GM23248 (cell line): ENCODE measurements around the gene SYNCRIP. TPM values are rescaled to one million over a fixed set of nuclear protein-coding genes. Genes with fewer than 3 reads are reported as not detected.
A peak's percentile ranks its signal among the peaks of the same experiment; 100 is the strongest.

ENCODE experiments used
- DNase-seq: peaks from one replicate; pipeline ENCODE4 v3.0.0-alpha.2; 2015
- H2AFZ ChIP-seq: fragments of 200-600 bp; sonication (generic); 2 replicates; pipeline ENCODE4 v1.6.1; 2016; ENCODE audit warnings: antibody characterized with exemption
- H3F3A ChIP-seq: fragments of 200-600 bp; sonication (generic); 2 replicates; pipeline ENCODE4 v1.6.1; 2016; ENCODE audit warnings: mild to moderate bottlenecking, antibody characterized with exemption, mixed run types; ENCODE audit not compliant: insufficient read depth
- H3K27ac ChIP-seq: fragments of 200-600 bp; sonication (generic); 2 replicates; pipeline ENCODE4 v1.5.1; 2016; ENCODE audit warnings: mild to moderate bottlenecking
- H3K27me3 ChIP-seq: fragments of 200-600 bp; sonication (generic); replicated peaks from 2 replicates; pipeline ENCODE4 v1.6.1; 2016; ENCODE audit warnings: mild to moderate bottlenecking; ENCODE audit not compliant: insufficient read depth
- H3K36me3 ChIP-seq: fragments of 200-600 bp; sonication (generic); 2 replicates; pipeline ENCODE4 v1.6.1; 2016; ENCODE audit warnings: low read depth, mild to moderate bottlenecking
- H3K4me1 ChIP-seq: fragments of 200-600 bp; sonication (generic); 2 replicates; pipeline ENCODE4 v1.6.1; 2016; ENCODE audit warnings: mild to moderate bottlenecking; ENCODE audit not compliant: insufficient read depth
- H3K4me2 ChIP-seq: fragments of 200-600 bp; sonication (generic); one replicate; pipeline ENCODE4 v1.6.1; 2016; ENCODE audit warnings: mild to moderate bottlenecking; ENCODE audit not compliant: unreplicated experiment
- H3K4me3 ChIP-seq: fragments of 200-600 bp; sonication (generic); 2 replicates; pipeline ENCODE4 v1.5.1; 2016; ENCODE audit warnings: mild to moderate bottlenecking
- H3K79me2 ChIP-seq: fragments of 200-600 bp; sonication (generic); 2 replicates; pipeline ENCODE4 v1.6.1; 2016; ENCODE audit warnings: mild to moderate bottlenecking; ENCODE audit not compliant: insufficient read depth
- H3K9ac ChIP-seq: fragments of 200-600 bp; sonication (generic); 2 replicates; pipeline ENCODE4 v1.6.1; 2016; ENCODE audit warnings: mild to moderate bottlenecking
- H3K9me2 ChIP-seq: fragments of 200-600 bp; sonication (generic); 2 replicates; pipeline ENCODE4 v1.6.1; 2016; ENCODE audit warnings: mixed run types, mild to moderate bottlenecking, moderate library complexity; ENCODE audit not compliant: insufficient read depth
- H3K9me3 ChIP-seq: fragments of 200-600 bp; sonication (generic); one replicate; pipeline ENCODE4 v1.6.1; 2017; ENCODE audit warnings: low read depth
- H4K20me1 ChIP-seq: fragments of 200-600 bp; sonication (generic); 2 replicates; pipeline ENCODE4 v1.6.0; 2016; ENCODE audit not compliant: insufficient read depth
- EZH2 ChIP-seq: fragments of 200-600 bp; sonication (generic); IDR thresholded peaks from 2 replicates; pipeline ENCODE4 v1.6.1; 2018; ENCODE audit warnings: antibody characterized with exemption, mild to moderate bottlenecking; ENCODE audit not compliant: insufficient read depth, poor library complexity, severe bottlenecking
- EZH2phosphoT487 ChIP-seq: fragments of 200-600 bp; sonication (generic); IDR thresholded peaks from 2 replicates; pipeline ENCODE4 v1.6.1; 2018; ENCODE audit warnings: antibody characterized with exemption, moderate library complexity, mild to moderate bottlenecking, low read depth; ENCODE audit not compliant: insufficient read depth
- WGBS, 2 experiments: methylation state at CpG; one replicate each; pipeline ENCODE4 v1.1.6; 2015 to 2017; ENCODE audit warnings: low lambda C conversion rate in 2 of 2, low coverage in 1 of 2; ENCODE audit errors: missing lambda C conversion rate in 2 of 2; 5-methylcytosine and 5-hydroxymethylcytosine counted together
- in situ Hi-C: fragments of 300-500 bp; cut with MboI; formaldehyde crosslinking; loops from 2 replicates; pipeline ENCODE4 v1.15.0; 2020
- polyA plus RNA-seq: library from polyadenylated mRNA; unstranded; fragments of >200 nt; fragmentation: Nextera tagmentation; extraction: Ambion mirVana; gene quantifications from 2 replicates; pipeline ENCODE4 v1.2.1, GENCODE V29; 2016
- total RNA-seq: library from RNA; depleted of rRNA; stranded (reverse); fragments of >200 nt; shearing (Covaris generic); gene quantifications from 2 replicates; pipeline ENCODE4 v1.2.3, GENCODE V29; 2014

Gene SYNCRIP
- total and polyA plus RNA-seq, 2 experiments from 2014 or later = 99.0 to 150 TPM

DNA sequence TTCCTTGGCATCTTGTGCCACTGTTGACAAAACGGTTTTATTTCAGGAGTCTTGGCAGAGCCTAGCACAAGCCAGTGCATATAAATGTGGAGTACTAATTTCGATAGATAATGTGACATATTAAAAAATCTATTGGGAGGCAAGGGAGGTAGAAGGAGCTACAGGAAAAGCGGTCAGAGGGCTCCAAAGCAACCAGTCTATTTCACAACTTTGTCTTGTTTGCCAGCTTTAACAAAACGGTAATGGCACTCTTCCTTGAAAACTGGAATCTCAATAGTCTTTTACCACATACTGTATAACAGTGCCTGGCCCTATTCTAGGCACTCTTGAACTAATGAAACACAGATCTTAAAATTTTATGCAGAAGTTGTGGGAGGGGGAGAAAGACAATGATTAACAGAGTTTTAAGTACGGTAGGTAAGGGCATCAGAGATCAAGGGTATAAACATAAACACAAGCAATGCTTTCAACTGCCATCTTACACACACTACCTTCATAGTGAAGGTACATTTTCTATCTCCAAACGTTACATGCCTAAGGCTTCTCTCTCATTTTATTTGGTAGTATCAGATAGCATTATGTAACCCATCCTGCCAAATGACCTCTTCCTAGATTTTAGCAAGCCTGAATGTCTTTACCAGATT is 33.5 kb upstream of the SYNCRIP start:
- Histone ChIP-seq H3K9me3 (no peaks in the 10 kb centered on the region), H4K20me1 (peaks cover 14% of the 10 kb centered on the region; the same call in 1 of the 2 replicates), H3K27me3 (no peaks in the 10 kb centered on the region), H2AFZ (no peak overlapping the region), H3K9ac (peak overlapping the region; percentile 96), H3K4me2 (peak overlapping the region; percentile 99), H3K4me3 (peak overlapping the region; percentile 81), H3K79me2 (peaks cover 62% of the 10 kb centered on the region), H3K36me3 (peaks cover 42% of the 10 kb centered on the region), H3K4me1 (peaks cover 26% of the 10 kb centered on the region), H3F3A (peaks cover 84% of the 10 kb centered on the region), H3K9me2 (no peaks in the 10 kb centered on the region), H3K27ac (peak overlapping the region; percentile 80)
- TF ChIP-seq EZH2phosphoT487 = no peak
- no peak for TF ChIP-seq EZH2
- peak; percentile 57 for DNase-seq
- WGBS, 2 experiments = 3% methylated on average over 6 of the region's 6 CpGs
- in situ Hi-C loops = no loop called here

DNA sequence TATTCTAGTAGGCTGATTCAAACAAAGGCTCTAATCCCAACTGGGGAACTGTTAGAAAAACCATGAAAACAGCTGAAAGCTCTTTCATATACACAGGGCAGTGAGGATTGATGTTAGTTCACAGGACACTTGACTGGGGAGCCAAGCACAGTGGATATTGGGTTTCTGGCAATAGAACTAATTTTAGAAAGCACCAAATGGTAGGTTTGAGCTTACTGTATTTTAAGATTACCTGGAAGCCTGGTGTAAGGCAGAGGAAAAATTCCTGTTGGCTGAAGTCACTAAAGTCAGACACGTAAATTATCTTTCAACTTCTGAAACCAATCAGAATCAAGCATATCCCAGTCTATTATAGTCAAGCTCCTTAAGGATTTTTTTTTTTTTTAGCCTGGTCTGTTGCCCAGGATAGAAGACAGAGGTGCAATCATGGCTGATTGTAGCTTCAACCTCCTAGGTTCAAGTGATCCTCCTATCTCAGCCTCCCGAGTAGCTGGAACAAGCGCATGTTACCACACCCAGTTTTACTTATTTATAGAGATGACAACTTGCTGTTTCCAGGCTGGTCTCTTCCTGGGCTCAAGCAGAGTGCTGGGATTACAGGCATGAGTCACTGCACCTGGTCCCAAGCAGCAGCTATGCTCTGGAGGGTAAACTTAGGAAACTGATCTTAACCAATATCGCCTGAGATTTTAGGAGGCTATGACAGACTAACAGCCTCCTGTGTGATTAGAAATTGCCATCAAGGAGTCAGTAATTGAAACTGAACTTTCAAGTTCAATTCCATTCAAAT is 32.5 kb upstream of the SYNCRIP start:
- peak overlapping the region; percentile 99 for H3K4me2 ChIP-seq
- H3K36me3 ChIP-seq = peaks cover 42% of the 10 kb centered on the region
- H3K9me2 ChIP-seq = no peaks in the 10 kb centered on the region
- H3K4me1 ChIP-seq = peaks cover 30% of the 10 kb centered on the region
- H3K4me3 ChIP-seq = peak overlapping the region; percentile 81
- peaks cover 57% of the 10 kb centered on the region for H3K79me2 ChIP-seq
- peak overlapping the region; percentile 96 for H3K9ac ChIP-seq
- peaks cover 90% of the 10 kb centered on the region for H3F3A ChIP-seq
- H4K20me1 ChIP-seq = peaks cover 14% of the 10 kb centered on the region; the same call in 1 of the 2 replicates
- H3K27me3 ChIP-seq = no peaks in the 10 kb centered on the region
- no peaks in the 10 kb centered on the region for H3K9me3 ChIP-seq
- in situ Hi-C loops = no loop called here
- WGBS, 2 experiments = 71 to 73% methylated on average over 4 of the region's 4 CpGs
- TF ChIP-seq EZH2 = no peak
- no peak for TF ChIP-seq EZH2phosphoT487
- H3K27ac ChIP-seq = peak overlapping the region; percentile 80
- H2AFZ ChIP-seq = no peak overlapping the region
- DNase-seq = peak; percentile 67

DNA sequence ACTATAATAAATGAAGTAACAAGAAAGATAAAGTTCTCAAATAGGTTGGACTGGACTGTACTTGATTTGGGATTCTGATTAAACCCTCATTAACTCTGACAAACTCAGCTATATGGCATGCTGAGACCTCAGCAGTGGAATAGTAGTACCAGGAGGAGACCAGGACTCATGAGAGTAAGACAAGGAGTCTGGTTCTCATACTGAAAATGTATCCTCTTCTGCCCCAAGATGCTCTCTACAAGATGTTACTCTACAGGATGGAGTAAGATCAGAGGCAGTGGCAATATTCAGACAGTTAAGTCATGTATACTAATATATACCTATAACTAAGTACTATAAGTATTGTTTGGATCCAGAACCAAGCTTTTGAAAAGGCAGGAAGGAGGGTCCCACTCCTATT is 31.9 kb upstream of the SYNCRIP start:
- H3F3A ChIP-seq = peaks cover 90% of the 10 kb centered on the region
- H3K79me2 ChIP-seq = peaks cover 55% of the 10 kb centered on the region
- no peaks in the 10 kb centered on the region for H3K9me2 ChIP-seq
- H4K20me1 ChIP-seq = peaks cover 14% of the 10 kb centered on the region; the same call in 1 of the 2 replicates
- no peak overlapping the region for H3K4me2 ChIP-seq
- H3K9ac ChIP-seq = no peak overlapping the region
- peak overlapping the region; percentile 80 for H3K27ac ChIP-seq
- H3K9me3 ChIP-seq = no peaks in the 10 kb centered on the region
- in situ Hi-C loops = no loop called here
- H3K36me3 ChIP-seq = peaks cover 42% of the 10 kb centered on the region
- no peak overlapping the region for H2AFZ ChIP-seq
- H3K4me3 ChIP-seq = peak overlapping the region; percentile 81
- no peak for DNase-seq
- no peaks in the 10 kb centered on the region for H3K27me3 ChIP-seq
- TF ChIP-seq EZH2phosphoT487 = no peak
- peaks cover 27% of the 10 kb centered on the region for H3K4me1 ChIP-seq

DNA sequence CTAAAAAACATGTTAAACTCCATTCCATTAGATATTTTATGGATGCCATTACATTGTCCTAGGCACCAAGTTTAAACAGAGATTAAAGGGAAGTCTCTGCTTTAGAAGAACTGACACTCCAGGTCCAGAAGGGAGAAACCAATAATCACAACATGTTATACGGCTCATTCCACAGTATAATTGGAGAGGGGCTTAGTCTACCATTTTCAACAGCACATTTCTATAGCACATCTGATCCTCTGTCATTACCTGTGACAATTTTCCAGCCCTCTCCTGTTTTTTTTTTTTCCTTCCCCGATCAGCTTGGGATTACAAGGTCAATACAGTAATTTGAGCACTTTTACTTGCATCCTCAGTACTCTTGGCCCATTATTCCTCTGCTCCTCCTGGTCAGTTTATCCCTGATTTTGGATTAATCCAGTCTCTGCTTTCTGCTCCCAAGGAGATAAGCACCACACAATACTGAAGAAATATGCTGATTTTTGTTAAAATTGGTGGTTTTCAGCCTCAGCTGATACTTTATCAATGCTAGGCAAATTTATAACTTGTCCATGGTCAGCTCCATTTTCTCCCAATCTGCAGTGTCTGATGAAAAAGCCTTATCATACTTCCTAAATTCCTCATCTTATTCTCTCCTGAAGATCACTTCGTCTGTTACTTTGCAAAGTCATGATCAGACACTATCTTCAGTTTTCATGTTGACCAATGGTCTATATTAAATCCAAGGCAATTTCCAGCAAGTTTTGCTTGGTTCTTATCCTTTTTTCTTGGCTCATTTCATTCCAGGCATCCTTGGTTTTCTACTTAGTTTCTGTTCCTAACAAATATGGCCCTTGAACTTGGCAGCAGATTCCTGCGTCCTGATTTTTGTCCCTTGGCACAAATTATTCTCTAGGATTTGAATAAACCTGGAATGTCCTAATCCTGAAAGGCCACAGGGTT is 30.8 kb upstream of the SYNCRIP start:
- in situ Hi-C loops = no loop called here
- Histone ChIP-seq H3K79me2 (peaks cover 55% of the 10 kb centered on the region), H3K27ac (peak overlapping the region; percentile 80; the same call in 1 of the 2 replicates), H3K9me3 (no peaks in the 10 kb centered on the region), H3K4me2 (no peak overlapping the region), H3F3A (peaks cover 95% of the 10 kb centered on the region), H3K4me3 (no peak overlapping the region), H3K27me3 (no peaks in the 10 kb centered on the region), H3K36me3 (peaks cover 42% of the 10 kb centered on the region), H3K9ac (no peak overlapping the region), H3K9me2 (no peaks in the 10 kb centered on the region), H4K20me1 (peaks cover 14% of the 10 kb centered on the region; the same call in 1 of the 2 replicates), H2AFZ (no peak overlapping the region), H3K4me1 (peaks cover 25% of the 10 kb centered on the region)
- no peak for DNase-seq
- TF ChIP-seq EZH2phosphoT487 (no peak), EZH2 (no peak)
- WGBS, 2 experiments = 83 to 85% methylated on average over 4 of the region's 4 CpGs
